Natural killer cell (primary cell): ENCODE data around the gene CTNND1. TPM values are rescaled to one million over a fixed set of nuclear protein-coding genes. Genes with fewer than 3 reads are reported as not detected.

Experiments
- ATAC-seq, 3 donors: fragments of 150-1000 bp in 2 of 3; fragments of 200-7000 bp in 1 of 3; cut with Tn5 transposase; 1 replicate in 1 of 3; 2 replicates in 2 of 3; pipeline ENCODE4 v1.10.0; 2021; ENCODE audit warnings: mild to moderate bottlenecking in 2 of 3, moderate library complexity in 2 of 3
- DNase-seq, 2 donors: peaks; one replicate each; pipeline versions ENCODE4 v3.0.0 to v3.0.0-alpha.2; 2013 to 2021; ENCODE audit warnings: mixed read lengths in 1 of 2
- H3K27ac ChIP-seq: one replicate; pipeline ENCODE4 v1.5.1; 2013; ENCODE audit warnings: mild to moderate bottlenecking, low read length
- H3K27me3 ChIP-seq: one replicate; pipeline ENCODE4 v1.6.1; 2013; ENCODE audit warnings: low read length; ENCODE audit not compliant: control insufficient read depth, insufficient read depth
- H3K36me3 ChIP-seq: one replicate; pipeline ENCODE4 v1.6.1; 2013; ENCODE audit warnings: low read length; ENCODE audit not compliant: control insufficient read depth, insufficient read depth
- H3K4me1 ChIP-seq: one replicate; pipeline ENCODE4 v1.6.1; 2013; ENCODE audit warnings: low read length; ENCODE audit not compliant: control insufficient read depth, insufficient read depth
- H3K4me3 ChIP-seq: one replicate; pipeline ENCODE4 v1.5.1; 2013; ENCODE audit warnings: low read length
- H3K9me3 ChIP-seq: one replicate; pipeline ENCODE4 v1.6.1; 2013; ENCODE audit warnings: low read length; ENCODE audit not compliant: control insufficient read depth, insufficient read depth
- H3K27ac Mint-ChIP-seq, 2 donors: one replicate each; pipeline ENCODE4 v1.8.0; 2022; ENCODE audit warnings: mild to moderate bottlenecking in 2 of 2, mixed read lengths in 2 of 2, moderate library complexity in 1 of 2
- H3K27me3 Mint-ChIP-seq, 2 donors: one replicate each; pipeline ENCODE4 v1.8.0; 2022; ENCODE audit warnings: low read depth in 2 of 2, mixed read lengths in 2 of 2
- H3K36me3 Mint-ChIP-seq: one replicate; pipeline ENCODE4 v1.8.0; 2022; ENCODE audit warnings: mixed read lengths
- H3K4me1 Mint-ChIP-seq, 2 donors: one replicate each; pipeline ENCODE4 v1.8.0; 2022; ENCODE audit warnings: mixed read lengths in 2 of 2
- H3K4me3 Mint-ChIP-seq: one replicate; pipeline ENCODE4 v1.8.0; 2022; ENCODE audit warnings: mild to moderate bottlenecking, moderate library complexity, mixed read lengths
- H3K9me3 Mint-ChIP-seq, 2 donors: one replicate each; pipeline ENCODE4 v1.8.0; 2022; ENCODE audit warnings: mixed read lengths in 2 of 2
- CTCF ChIP-seq: fragments of 200-600 bp; IDR thresholded peaks from one replicate; pipeline ENCODE4 v1.8.0; 2022; ENCODE audit warnings: antibody characterized with exemption
- WGBS: methylation state at CpG from one replicate; pipeline ENCODE4 v1.1.7; 2013; ENCODE audit warnings: missing lambda C conversion rate; ENCODE audit not compliant: insufficient coverage; 5-methylcytosine and 5-hydroxymethylcytosine counted together
- intact Hi-C: fragments of 100-400 bp; cut with micrococcal nuclease; formaldehyde crosslinking; loops from one replicate; pipeline ENCODE4 v1.14.2; 2022
- total RNA-seq, 4 donors: library from RNA; stranded (reverse); fragments of 120-200 nt in 1 of 4; gene quantifications; one replicate each; pipeline versions ENCODE4 v1.2.3 to v1.2.4, GENCODE V29; 2013 to 2022

Gene CTNND1
- total RNA-seq, 3 donors from 2014 or later (not counting 1 experiment from before 2014, with no cell fraction given) = 17.1 to 17.7 (median 17.3) TPM

GRCh38 chr11:57773026-57773598, 11.5 kb downstream of the CTNND1 start:
- H3K36me3 ChIP-seq = no peaks in the 10 kb centered on the region
- Mint-ChIP-seq H3K9me3 (no peaks in the 10 kb centered on the region), H3K27me3 (no peaks in the 10 kb centered on the region), H3K4me3 (no peak overlapping the region), H3K4me1 (no peaks in the 10 kb centered on the region), H3K36me3 (no peaks in the 10 kb centered on the region), H3K27ac (no peak overlapping the region)
- H3K4me1 ChIP-seq = no peaks in the 10 kb centered on the region
- 87% methylated on average over 4 of the region's 5 CpGs for WGBS
- no peak overlapping the region for H3K27ac ChIP-seq
- H3K27me3 ChIP-seq = no peaks in the 10 kb centered on the region
- no peak overlapping the region for H3K4me3 ChIP-seq
- H3K9me3 ChIP-seq = no peaks in the 10 kb centered on the region
- intact Hi-C loops = no loop called here
- TF ChIP-seq CTCF = no peak
- no peak for DNase-seq
- ATAC-seq = no peak

GRCh38 chr11:57775491-57775890, 13.9 kb downstream of the CTNND1 start:
- no peak overlapping the region for H3K27ac ChIP-seq
- no peak overlapping the region for H3K27ac Mint-ChIP-seq

GRCh38 chr11:57776031-57776521, 14.5 kb downstream of the CTNND1 start:
- Mint-ChIP-seq H3K4me1 (no peaks in the 10 kb centered on the region), H3K4me3 (no peak overlapping the region), H3K36me3 (no peaks in the 10 kb centered on the region), H3K9me3 (no peaks in the 10 kb centered on the region), H3K27ac (no peak overlapping the region), H3K27me3 (no peaks in the 10 kb centered on the region)
- Histone ChIP-seq H3K27me3 (no peaks in the 10 kb centered on the region), H3K4me1 (no peaks in the 10 kb centered on the region), H3K4me3 (no peak overlapping the region), H3K27ac (no peak overlapping the region), H3K9me3 (no peaks in the 10 kb centered on the region), H3K36me3 (no peaks in the 10 kb centered on the region)
- ATAC-seq (no peak), DNase-seq (no peak)
- no peak for TF ChIP-seq CTCF
- 94% methylated on average over 2 of the region's 3 CpGs for WGBS
- intact Hi-C loops = no loop called here

More at GRCh38 chr11:57775491-57775890, 13.9 kb downstream of the CTNND1 start:
- no peak for TF ChIP-seq CTCF
- DNase-seq (no peak), ATAC-seq (no peak)
- no peaks in the 10 kb centered on the region for H3K36me3 Mint-ChIP-seq
- Histone ChIP-seq H3K27me3 (no peaks in the 10 kb centered on the region), H3K36me3 (no peaks in the 10 kb centered on the region), H3K9me3 (no peaks in the 10 kb centered on the region), H3K4me3 (no peak overlapping the region), H3K4me1 (no peaks in the 10 kb centered on the region)
- 89% methylated on average over 2 of the region's 5 CpGs for WGBS
- no peaks in the 10 kb centered on the region for H3K4me1 Mint-ChIP-seq
- intact Hi-C loops = no loop called here
- H3K4me3 Mint-ChIP-seq = no peak overlapping the region
- H3K27me3 Mint-ChIP-seq = no peaks in the 10 kb centered on the region
- no peaks in the 10 kb centered on the region for H3K9me3 Mint-ChIP-seq
